Cardiac septum (tissue), 1 donor: Measurements from ENCODE around the gene RYR3. TPM values are rescaled to one million over a fixed set of nuclear protein-coding genes. Genes with fewer than 3 reads are reported as not detected.
"Not testable (repeated sequence)": the region's sequence is repeated elsewhere in the genome, so short reads cannot be mapped to it uniquely, and the experiment has no call there.

Experiments used
- DNase-seq: peaks from one replicate; pipeline ENCODE4 v3.0.0-alpha.2; 2020; ENCODE audit warnings: low spot score
- intact Hi-C: fragments of 100-400 bp; cut with DNase I; formaldehyde crosslinking; loops from one replicate; pipeline ENCODE4 v1.14.0; 2022
- total RNA-seq: library from RNA; stranded (reverse); fragmentation: NEBNext Ultra II Directional; extraction: Animal tissue kit (Norgen Biotek cat#: 25700); gene quantifications from one replicate; pipeline ENCODE4 v1.2.1, GENCODE V29; 2021
- donor health status: DM: no; HTN: no; CAD: no.

The RYR3 gene
- total RNA-seq, 1 donor from 2014 or later, result 0.54 TPM

GRCh38 chr15:33545866-33546265, 235.1 kb downstream of the RYR3 start:
- intact Hi-C loops, result no loop called here
- DNase-seq, result no peak

DNA sequence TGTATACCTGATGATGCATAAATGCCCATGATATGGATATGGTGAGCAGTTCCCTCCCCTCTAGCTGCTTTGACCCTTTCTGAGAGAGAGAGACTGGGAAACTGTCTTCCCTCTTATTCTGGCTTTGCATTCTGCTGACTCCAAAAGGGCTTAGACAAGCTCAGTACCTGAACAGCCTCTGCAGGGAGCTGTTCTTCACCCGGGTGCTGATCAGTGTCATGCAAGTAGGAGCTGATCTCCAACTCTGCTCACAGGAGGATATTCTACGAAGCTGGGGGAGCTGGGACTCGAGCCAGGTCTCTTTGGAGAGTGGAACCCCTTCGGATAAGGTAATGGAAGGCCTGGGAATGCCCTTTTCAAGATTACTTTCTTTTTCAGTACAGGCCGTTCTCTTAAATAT, 237.1 kb downstream of the RYR3 start:
- DNase-seq, result no peak
- intact Hi-C loops, result no loop called here

- intact Hi-C loops, result no loop called here
- no peak for DNase-seq
Observed at GRCh38 chr15:33551860-33552259, 241.1 kb downstream of the RYR3 start.

- intact Hi-C loops, result no loop called here
- DNase-seq, result no peak
Observed at GRCh38 chr15:33553157-33553556, 242.4 kb downstream of the RYR3 start.

GRCh38 chr15:33559207-33559890, 248.6 kb downstream of the RYR3 start:
- intact Hi-C loops, result no loop called here
- DNase-seq, result no peak

- no peak for DNase-seq
- intact Hi-C loops, result no loop called here
Observed at GRCh38 chr15:33561407-33561806, 250.6 kb downstream of the RYR3 start.

GRCh38 chr15:33561967-33562366, 251.2 kb downstream of the RYR3 start:
- no peak for DNase-seq
- intact Hi-C loops, result no loop called here

DNA sequence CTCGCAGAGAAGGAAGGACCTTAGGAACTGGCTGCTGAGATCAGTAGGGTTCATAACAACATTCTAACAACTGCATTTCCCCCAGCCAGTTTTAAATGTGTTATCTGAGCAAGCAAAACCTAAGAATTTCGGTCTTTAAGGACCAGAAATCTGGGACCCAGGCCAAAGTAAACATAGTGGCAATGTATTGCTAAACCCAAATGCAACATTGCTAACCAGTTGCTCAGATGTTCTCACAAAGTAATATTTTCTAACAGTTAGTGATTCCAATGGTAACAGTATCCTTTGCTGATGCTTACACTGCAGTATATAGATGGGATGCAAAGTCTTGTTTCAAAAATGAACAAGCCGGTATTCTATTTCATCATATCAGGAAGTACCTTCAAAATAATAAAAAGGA, 254.3 kb downstream of the RYR3 start:
- intact Hi-C loops, result no loop called here
- no peak for DNase-seq

DNA sequence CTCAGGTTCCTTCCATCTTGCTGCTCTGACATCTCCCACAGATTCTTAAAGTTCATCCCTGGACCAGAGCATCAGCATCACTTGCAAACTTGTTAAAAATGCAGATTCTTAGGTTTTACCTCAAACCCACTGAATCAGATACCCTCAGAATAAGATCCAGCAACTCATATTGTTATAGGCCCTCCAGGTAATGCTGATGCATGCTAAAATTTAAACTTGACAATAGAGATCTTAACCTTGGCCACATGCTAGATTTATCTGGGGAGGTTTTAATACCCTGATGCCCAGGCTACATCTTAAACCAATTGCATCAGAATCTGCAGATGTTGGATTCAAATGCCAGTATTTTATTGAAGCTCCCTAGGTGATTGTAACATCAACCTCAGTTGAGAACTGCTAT, 256.9 kb downstream of the RYR3 start:
- intact Hi-C loops, result no loop called here
- DNase-seq, result no peak

DNA sequence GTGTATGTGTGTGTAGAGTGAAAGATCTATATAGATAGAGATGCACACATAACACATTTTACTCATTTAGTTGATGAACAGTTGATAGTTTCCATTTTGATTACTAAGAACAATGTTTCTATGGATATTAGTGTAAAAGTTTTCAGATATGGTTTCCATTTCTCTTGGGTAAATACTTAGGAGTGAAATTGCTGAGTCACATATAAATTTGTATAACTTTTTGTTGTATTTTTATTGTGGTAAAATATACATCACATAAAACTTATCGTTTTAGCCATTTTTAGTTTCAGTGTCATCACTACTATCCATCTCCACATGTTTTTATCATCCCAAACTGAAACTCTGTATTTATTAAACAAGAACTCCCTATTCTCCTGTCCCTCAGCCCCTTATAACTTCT, 258.3 kb downstream of the RYR3 start:
- intact Hi-C loops, result no loop called here
- no peak for DNase-seq

GRCh38 chr15:33577911-33578310, 267.1 kb downstream of the RYR3 start:
- intact Hi-C loops, DNase-seq: not testable (repeated sequence)

- DNase-seq, result no peak
- intact Hi-C loops, result no loop called here
Observed at GRCh38 chr15:33580526-33580925, 269.8 kb downstream of the RYR3 start.

GRCh38 chr15:33581032-33581431, 270.3 kb downstream of the RYR3 start:
- no peak for DNase-seq
- intact Hi-C loops, result no loop called here

- DNase-seq, result no peak
- intact Hi-C loops, result no loop called here
Observed at GRCh38 chr15:33584797-33585196, 274.0 kb downstream of the RYR3 start.

DNA sequence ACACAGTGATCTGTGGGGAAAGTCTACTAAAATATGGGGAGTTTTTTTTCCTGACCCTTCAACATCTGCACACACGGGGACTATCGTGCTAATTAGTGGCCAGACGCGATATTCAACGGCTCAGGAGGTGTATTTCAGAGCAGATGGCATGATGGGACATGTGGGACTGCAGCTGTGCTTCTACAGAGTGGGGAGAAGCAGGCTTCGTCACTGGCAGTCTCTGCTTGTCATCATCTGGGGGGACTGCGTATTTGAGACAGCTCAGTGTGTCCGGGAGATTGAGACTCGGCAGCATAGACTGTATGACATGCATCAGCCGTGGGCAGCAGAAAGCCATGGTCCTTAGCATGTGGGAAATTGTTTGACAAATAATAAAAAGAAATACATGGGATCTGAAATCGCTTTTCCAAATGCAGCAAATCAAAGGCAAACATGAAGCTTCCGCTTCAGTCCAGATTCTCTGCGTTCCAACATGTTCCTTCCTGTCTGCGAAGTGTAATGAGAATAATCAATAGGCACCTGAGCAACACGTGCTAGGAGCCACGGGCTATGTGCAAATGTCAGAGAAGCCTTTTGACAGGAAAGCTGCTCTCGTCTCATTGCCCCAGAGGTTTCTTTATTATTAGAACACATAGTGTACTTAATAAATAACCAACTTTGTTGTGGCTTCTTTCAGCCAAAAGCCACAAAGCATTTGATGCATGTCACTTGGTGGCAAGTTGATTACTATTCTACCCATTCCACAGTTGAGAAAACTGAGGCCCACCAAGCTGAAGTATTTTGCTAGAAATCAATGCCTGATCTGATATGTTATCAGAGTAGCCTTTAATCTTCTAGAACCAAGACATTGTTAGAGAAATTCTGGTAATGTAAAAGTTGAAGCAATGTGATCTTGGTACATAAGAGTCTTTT, 276.3 kb downstream of the RYR3 start:
- intact Hi-C loops, result no loop called here
- DNase-seq, result no peak

GRCh38 chr15:33587773-33588172, 277.0 kb downstream of the RYR3 start:
- intact Hi-C loops, result no loop called here
- no peak for DNase-seq

DNA sequence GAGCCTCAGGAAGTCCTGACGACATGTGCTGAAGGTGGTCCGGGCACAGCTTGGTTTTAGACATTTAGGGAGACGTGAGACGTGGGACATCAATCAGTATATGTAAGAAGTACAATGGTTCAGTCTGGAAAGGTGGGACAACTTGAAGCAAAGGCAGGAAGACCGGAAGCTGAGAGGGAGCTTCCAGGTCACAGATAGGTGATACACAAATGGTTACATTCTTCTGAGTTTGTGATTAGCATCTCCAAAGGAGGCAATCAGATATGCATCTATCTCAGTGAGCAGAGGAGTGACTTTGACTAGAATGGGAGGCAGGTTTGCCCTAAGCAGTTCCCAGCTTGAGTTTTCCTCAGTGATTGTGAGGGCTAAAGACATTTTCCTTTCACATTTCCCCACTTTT, 282.1 kb downstream of the RYR3 start:
- intact Hi-C loops, result no loop called here
- DNase-seq, result no peak

DNA sequence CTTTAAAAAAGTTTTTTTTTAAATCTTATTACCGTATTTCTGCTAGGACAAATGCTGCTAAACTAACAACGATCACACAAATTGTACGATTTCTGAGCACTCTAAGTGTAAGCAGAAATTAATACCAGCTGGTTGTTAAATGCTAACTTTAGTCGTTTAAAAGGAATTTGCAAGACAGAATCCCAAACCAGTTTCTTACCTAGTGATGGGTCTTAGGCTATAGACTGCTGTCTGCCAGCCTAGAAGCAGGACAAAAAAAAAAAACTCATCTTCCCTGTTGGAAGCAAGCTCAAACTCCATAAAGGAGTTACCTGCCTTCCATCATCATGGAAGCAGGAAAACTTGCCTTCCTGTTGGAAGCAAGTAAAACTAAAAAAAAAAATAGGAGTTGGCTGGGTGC, 287.6 kb downstream of the RYR3 start:
- intact Hi-C loops, DNase-seq: not testable (repeated sequence)

DNA sequence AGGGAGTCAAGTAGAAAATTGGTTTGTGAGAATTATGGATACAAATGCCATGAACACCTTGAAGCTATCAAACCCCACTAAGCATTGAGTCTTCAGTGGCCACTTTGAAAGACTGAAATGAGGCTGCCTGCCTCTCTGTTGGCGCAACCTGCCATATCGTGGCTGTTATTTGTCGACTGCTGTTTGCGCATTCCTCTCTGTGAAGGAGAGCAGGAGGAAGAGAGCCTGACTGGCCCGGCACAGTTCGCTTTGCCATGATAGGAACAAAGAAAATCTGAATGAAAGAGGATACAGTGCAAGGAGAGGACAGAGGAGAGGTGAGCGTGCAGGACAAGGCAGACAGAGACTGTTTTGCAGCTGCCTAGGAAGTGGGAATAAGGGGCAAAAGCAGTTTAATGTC, 289.4 kb downstream of the RYR3 start:
- intact Hi-C loops, result no loop called here
- DNase-seq, result no peak

DNA sequence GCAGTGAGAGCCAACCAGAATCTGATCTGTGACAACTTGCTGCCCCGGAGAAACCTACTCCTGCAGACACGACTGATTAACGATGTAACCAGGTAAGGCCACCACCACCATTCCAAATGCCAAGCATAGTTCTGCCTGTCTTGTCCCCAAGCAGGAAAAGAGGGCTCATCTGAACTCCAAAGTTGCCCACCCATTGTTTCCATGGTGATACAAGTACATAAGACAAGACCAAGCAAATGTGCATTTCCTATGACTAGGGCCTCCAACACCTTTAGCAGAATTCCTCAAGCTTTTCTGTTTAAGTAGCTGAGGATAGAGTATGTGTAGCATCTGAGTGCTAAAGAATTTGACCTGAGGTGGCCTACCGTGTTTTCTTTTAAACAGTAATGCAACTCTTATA, 290.7 kb downstream of the RYR3 start:
- intact Hi-C loops, result no loop called here
- DNase-seq, result no peak

- no peak for DNase-seq
- intact Hi-C loops, result no loop called here
Observed at GRCh38 chr15:33608714-33609113, 297.9 kb downstream of the RYR3 start.
